Stimulated activated CD8-positive, alpha-beta memory T cell treated with anti-CD3 and anti-CD28 coated beads, Interleukin-4, amount 100 ng/mL, for 24 hours (primary cell): ENCODE measurements around the gene EML6.

Experiments
- DNase-seq: peaks from one replicate; pipeline ENCODE4 v3.0.0-alpha.2; 2020; ENCODE audit warnings: low read depth

The EML6 gene

GRCh38 chr2:54708584-54709335 is 14.7 kb upstream of the EML6 start:
- DNase-seq: no peak

- no peak for DNase-seq
These were observed 14.1 kb upstream of the EML6 start for GRCh38 chr2:54709336-54709809.

- no peak for DNase-seq
These were observed 13.2 kb upstream of the EML6 start for GRCh38 chr2:54710216-54710615.

GRCh38 chr2:54712516-54712915 is 10.9 kb upstream of the EML6 start:
- no peak for DNase-seq

DNA sequence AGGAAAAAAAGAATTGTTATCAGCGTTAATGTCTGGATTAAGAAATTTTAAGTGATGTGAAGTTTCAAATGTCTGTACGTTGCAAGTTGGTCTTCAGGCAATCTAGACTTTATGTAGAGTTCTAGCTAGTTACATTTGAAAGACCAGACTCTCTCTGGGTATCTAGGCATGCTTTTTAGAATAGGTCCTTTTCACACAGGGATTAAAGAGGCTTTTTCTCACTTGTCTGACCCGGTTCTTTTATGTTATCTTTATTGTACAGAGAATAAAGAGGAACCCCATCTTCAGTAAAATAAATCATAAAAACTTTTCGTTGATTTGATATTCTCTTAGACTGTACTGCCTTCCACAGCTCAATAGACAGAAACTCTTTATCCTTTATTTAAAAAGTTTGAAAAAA is 8.5 kb upstream of the EML6 start:
- DNase-seq: no peak

- DNase-seq: no peak
These were observed 7.1 kb upstream of the EML6 start for GRCh38 chr2:54716375-54716774.

- DNase-seq: no peak
These were observed 2.9 kb upstream of the EML6 start for GRCh38 chr2:54720563-54720962.

DNA sequence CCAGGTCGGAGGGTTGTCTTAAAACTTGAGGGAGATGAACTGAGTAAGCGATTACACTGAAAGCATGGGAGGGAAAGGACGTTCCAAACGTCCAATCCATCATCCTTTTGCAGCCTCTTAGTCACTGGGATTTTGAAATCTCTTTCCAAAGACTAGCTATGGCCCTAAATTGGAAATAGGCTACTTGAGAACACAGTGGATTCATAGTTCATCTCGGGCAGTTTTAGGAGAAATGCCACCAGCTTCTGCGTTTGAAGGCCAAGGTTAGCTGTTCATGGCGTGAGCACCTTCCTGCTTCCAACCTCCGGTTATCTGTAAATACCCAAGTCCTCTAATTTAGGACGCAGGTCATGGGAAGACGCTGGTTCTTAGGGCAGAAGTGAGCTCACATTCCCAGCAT is 821 bp upstream of the EML6 start:
- no peak for DNase-seq

DNA sequence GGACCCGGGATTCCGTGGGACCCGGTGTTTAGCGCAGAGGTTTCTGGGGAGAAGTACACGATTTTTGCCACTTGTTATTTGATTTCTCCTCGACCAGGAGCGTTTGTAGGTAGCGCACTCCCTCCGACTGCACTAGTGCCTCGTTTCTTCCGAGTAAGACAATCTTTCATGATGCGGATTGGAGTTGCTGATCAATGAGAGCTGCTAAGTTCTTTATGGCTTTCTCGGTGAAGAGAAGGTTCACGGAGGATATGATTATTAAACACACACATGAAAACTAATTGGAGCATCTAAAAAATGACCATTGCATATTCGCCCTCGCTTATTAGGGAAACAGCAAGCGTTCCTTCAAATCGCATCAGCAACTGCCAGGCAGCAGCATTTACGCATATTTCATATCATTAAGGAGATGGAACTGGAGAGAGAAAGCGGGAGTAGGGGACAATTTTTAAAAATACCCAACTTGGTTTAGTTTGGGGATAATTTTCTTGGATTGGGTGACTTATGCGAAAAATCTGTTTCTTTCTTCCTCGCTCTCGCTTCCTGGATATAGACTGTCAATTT is 616 bp downstream of the EML6 start:
- no peak for DNase-seq

GRCh38 chr2:54724560-54725342 is 1.3 kb downstream of the EML6 start:
- DNase-seq: no peak

- no peak for DNase-seq
These were observed 2.1 kb downstream of the EML6 start for GRCh38 chr2:54725343-54726099.

DNA sequence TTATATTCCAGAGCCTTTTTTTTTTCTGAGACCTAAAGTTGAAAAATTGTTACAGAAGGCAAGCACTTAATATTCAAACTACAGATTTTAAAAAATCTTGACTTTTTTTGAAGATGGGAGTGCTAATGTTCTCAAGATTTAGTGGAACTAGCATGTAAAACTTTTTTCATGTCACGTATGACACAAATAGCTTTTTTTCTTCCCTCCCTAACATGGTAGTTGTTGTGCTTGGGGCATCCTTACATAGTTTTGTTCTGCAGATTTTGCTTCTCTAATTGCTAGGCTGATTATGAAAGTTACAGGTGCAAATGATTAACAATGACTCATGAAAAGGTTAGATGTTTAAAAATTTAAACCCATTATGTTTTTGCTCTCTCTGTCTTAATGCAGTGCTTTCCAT is 3.0 kb downstream of the EML6 start:
- no peak for DNase-seq

DNA sequence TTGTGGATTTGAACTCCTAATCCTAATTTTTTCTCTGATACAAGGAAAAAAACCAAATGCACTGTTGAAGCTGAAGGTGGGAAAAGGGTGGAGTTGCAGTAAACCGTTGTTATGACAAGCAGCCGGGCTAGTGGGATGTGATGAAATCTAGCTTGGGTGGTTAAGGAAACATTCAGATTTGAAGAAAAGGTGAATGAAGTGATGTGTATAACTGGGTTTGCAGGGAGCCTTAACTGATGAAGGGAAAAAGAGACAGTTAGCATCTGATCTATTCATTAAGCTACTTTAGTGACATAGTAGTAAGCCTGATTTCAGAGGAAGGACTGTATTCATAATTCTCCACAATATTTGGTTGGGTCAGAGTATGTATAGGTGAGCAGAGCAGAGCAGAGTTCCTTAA is 3.5 kb downstream of the EML6 start:
- DNase-seq: no peak

- DNase-seq: no peak
These were observed 5.2 kb downstream of the EML6 start for GRCh38 chr2:54728669-54729120.

- no peak for DNase-seq
These were observed 12.2 kb downstream of the EML6 start for GRCh38 chr2:54735636-54736035.

DNA sequence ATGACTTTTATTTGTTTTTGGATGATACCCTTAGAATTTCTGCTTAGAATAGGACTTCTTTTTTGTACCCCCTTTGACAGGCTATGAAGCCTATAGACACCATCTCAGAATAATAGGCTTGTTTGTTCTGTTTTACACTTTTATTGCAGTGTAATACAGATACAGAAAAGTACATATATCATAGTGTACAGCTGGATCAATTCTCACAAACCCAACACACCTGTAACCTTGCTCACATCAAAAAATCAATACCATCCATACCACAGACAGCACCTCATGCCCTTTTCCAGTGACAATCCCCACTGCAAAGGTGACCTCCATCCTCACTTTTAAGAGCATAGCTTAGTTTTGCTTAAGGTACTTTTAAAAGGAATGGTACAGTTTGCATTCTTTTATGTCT is 14.8 kb downstream of the EML6 start:
- no peak for DNase-seq

DNA sequence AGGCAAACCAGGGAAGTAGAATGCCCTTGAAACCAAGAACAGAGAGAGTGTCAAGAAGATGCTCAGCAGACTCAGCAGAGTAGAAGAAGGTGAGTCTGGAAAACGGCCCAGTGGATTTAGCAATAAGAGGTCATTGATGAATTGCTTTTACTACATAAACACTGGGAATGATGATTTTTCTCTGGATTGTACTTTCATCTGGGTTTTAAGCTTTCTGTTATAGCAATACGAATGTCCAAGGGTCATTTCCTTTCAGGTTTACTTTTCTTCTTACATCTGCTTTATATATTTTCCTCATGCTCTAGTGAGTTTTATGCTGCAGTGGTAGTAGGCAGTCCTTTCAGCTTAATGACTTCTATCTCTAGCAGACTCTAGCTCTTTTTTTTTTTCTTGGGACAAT is 16.9 kb downstream of the EML6 start:
- no peak for DNase-seq

- no peak for DNase-seq
These were observed 17.8 kb downstream of the EML6 start for GRCh38 chr2:54741250-54741649.

DNA sequence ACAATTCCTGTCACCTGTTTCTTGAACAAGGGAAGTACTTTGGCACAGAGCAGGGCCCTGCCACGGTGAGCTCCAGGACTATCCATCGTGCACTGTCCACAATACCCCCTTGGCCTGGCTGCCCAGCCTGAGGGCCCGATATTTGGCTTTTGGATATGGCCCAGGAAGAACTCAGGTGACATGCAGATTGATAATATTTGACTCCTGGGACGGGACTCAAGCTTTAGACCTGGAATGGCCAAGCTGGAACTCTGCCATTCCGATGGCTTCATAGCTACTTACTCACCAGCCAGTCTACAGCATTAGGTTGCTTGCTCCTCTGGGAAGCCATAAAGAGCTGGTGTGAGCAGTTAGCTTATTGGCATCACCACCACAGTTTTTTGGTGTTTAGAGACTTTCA is 26.6 kb downstream of the EML6 start:
- no peak for DNase-seq

- DNase-seq: no peak
These were observed 29.0 kb downstream of the EML6 start for GRCh38 chr2:54752439-54752838.

- DNase-seq: no peak
These were observed 32.3 kb downstream of the EML6 start for GRCh38 chr2:54755641-54756326.

DNA sequence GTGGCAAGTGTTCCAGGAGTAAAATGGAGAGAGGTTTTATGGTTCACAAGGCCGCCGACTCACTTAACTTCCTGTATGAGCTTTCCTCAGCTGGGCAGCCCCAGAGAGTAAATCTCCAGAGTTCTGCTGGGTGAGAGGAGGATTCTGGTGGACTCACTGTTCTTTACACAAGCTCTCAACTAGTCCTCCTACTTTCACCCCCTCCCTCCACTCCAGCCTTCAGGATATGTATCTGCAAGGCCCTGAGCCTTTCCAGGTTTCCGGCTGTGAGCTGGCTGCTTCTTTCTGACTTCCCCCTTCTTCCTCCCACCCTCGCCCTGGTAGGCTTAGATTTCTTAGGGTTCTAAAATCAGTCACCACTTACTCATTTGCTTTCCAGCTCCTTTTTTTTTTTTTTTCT is 34.0 kb downstream of the EML6 start:
- DNase-seq: no peak
